Neural cell (in vitro differentiated cells): Measurements from ENCODE around the gene SETX.

Experiments
- CTCF ChIP-seq: fragments of 450-650 bp; IDR thresholded peaks from 2 replicates; pipeline ENCODE4 v1.5.1; 2014; ENCODE audit warnings: antibody characterized with exemption, mild to moderate bottlenecking, moderate library complexity; ENCODE audit not compliant: poor library complexity, severe bottlenecking
- EP300 ChIP-seq: fragments of 450-650 bp; conservative IDR thresholded peaks from 2 replicates; pipeline ENCODE4 v1.6.1; 2014; ENCODE audit warnings: antibody characterized with exemption, mild to moderate bottlenecking, moderate library complexity; ENCODE audit not compliant: poor library complexity, severe bottlenecking
- EZH2 ChIP-seq: fragments of 200-600, 300-800 bp; shearing (Covaris generic), sonication (generic); IDR thresholded peaks from 2 replicates; pipeline ENCODE4 v1.6.1; 2014; ENCODE audit warnings: antibody characterized with exemption, low read length, borderline replicate concordance, mild to moderate bottlenecking; ENCODE audit not compliant: insufficient read depth, poor library complexity, severe bottlenecking
- SMC3 ChIP-seq: fragments of 450-650 bp; conservative IDR thresholded peaks from 2 replicates; pipeline ENCODE4 v1.6.1; 2014; ENCODE audit warnings: antibody characterized with exemption, mild to moderate bottlenecking, moderate library complexity; ENCODE audit not compliant: poor library complexity
- TAF1 ChIP-seq: IDR thresholded peaks from 2 replicates; pipeline ENCODE4 v1.6.1; 2012; ENCODE audit warnings: low read depth

DNA sequence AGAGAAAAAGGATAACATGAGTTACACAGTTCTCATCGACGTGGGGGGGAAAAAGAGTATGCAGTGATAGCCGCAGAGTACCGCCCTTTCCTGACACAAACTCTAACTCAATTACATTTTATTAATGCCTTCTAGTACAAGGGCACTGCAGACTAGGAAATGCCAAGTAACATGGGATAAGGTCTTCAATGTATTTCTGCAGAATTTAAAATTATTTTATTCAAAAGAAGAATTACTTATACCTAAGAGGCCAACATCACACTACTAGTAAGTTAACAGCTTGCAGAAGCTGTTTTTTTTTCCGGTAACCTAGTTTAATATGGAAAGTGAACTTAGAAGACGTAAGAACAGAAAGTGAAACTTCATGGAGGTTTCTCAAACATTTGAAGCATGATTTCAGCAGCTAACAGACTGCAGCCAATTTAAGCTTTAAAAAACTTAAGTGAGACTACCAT is 3.9 kb downstream of the SETX start:
- TF ChIP-seq CTCF (no peak), TAF1 (no peak), SMC3 (no peak), EP300 (no peak), EZH2 (no peak)
